ENCODE results near the gene TSTD2.

The TSTD2 gene

GRCh38 chr9:97562542-97562941, 70.6 kb downstream of the TSTD2 start:
- no peak for DNase-seq (ENCODE audit: low spot score)

GRCh38 chr9:97561501-97561900, 71.7 kb downstream of the TSTD2 start:
- no peak for DNase-seq (ENCODE audit: low spot score)

- no peak for DNase-seq (ENCODE audit: low spot score)
These were observed 72.3 kb downstream of the TSTD2 start for GRCh38 chr9:97560851-97561250.

GRCh38 chr9:97560154-97560553, 73.0 kb downstream of the TSTD2 start:
- no peak for DNase-seq (ENCODE audit: low spot score)

- DNase-seq (ENCODE audit: low spot score): no peak
These were observed 74.1 kb downstream of the TSTD2 start for GRCh38 chr9:97559111-97559514.

- DNase-seq (ENCODE audit: low spot score): no peak
These were observed 74.5 kb downstream of the TSTD2 start for GRCh38 chr9:97558701-97559101.

GRCh38 chr9:97557606-97558095, 75.5 kb downstream of the TSTD2 start:
- no peak for DNase-seq (ENCODE audit: low spot score)

GRCh38 chr9:97556721-97557605, 76.2 kb downstream of the TSTD2 start:
- DNase-seq (ENCODE audit: low spot score): no peak

GRCh38 chr9:97556036-97556720, 77.0 kb downstream of the TSTD2 start:
- no peak for DNase-seq (ENCODE audit: low spot score)

GRCh38 chr9:97555164-97555563, 78.0 kb downstream of the TSTD2 start:
- no peak for DNase-seq (ENCODE audit: low spot score)

GRCh38 chr9:97554566-97555075, 78.5 kb downstream of the TSTD2 start:
- no peak for DNase-seq (ENCODE audit: low spot score)

- DNase-seq (ENCODE audit: low spot score): no peak
These were observed 79.3 kb downstream of the TSTD2 start for GRCh38 chr9:97553841-97554240.

- DNase-seq (ENCODE audit: low spot score): no peak
These were observed 80.0 kb downstream of the TSTD2 start for GRCh38 chr9:97553141-97553540.

- no peak for DNase-seq (ENCODE audit: low spot score)
These were observed 81.9 kb downstream of the TSTD2 start for GRCh38 chr9:97551308-97551707.

- DNase-seq (ENCODE audit: low spot score): no peak
These were observed 82.8 kb downstream of the TSTD2 start for GRCh38 chr9:97550386-97550785.

All from COLO829 (cell line).